DMS79 (cell line): ENCODE results near the gene KIRREL3.

ENCODE experiments used
- DNase-seq: peaks from one replicate; lab custom pipeline; 2025; lab: John Stamatoyannopoulos, UW

Gene KIRREL3

DNA sequence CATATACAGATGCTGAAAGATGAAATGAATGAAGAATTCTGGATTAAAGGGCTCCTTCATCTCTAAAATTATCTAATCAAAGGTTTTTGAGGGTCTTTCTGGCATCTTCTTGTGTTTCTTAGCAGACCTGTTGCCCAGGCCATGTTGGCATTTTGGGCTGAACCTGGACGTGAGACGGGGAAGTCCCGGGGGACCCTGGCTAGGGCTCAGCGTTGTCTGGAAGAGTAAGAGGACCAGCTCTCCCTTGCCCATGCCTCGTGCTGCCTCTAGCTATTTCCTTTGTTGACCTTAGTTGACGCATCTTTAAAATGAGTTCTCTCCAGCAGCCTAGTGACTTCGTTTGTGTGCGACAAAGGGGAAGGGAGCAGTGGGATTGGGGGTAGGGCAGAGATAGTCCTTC, 492.9 kb downstream of the KIRREL3 start:
- no peak for DNase-seq

DNA sequence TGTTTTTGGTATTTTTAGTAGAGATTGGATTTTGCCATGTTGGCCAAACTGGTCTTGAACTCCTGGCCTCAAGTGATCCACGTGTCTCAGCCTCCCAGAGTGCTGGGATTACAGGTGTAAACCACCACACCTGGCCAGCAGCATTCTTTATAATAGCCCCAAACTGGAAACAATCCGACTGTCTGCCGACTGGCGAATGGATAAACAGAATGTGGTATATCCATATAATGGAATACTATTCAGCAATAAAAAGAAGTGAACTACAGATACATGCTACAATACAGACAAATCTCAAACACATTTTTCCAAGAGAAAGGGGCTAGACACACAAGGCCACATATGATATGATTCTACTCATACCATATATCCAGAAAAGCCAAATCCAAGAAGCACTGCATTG, 493.8 kb downstream of the KIRREL3 start:
- no peak for DNase-seq

DNA sequence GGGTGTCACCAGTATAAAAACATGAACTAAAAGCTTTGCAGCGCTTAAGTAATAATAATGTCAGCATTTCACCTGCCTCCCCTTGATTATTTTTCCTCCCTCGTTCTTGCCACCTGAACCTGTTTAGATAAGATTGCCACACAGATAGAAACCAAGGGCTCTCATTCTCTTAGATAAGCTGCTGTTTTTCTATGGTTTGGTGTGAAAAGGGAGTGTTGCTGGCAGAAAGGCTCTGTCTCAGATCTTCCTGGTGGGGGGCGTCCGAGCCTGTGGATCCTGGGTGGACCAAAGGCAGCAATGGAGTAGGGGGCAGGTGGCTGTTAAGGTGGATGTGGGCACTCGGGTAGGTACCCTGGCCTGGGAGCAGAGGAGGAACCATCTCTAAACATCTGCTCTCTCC, 497.6 kb downstream of the KIRREL3 start:
- DNase-seq: no peak

DNA sequence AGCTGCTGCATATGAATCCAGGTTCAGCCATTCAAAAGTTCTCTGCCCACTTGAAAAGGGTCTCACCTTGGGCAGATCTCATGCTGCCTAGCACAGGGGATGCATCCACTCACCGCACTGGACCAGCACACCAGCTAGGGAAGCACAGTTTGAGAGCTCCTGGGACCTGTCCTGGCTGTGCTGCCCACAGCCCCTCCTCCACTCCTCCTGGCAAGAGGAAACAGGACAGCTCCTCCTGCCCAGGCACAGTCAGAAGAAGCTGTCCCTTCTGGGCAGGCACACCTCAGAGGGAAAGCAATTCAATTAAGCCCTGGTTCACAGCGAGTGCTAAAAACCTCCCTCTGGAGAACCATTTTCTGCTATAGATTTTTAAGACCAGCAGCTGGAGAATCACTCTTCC, 498.4 kb downstream of the KIRREL3 start:
- no peak for DNase-seq

DNA sequence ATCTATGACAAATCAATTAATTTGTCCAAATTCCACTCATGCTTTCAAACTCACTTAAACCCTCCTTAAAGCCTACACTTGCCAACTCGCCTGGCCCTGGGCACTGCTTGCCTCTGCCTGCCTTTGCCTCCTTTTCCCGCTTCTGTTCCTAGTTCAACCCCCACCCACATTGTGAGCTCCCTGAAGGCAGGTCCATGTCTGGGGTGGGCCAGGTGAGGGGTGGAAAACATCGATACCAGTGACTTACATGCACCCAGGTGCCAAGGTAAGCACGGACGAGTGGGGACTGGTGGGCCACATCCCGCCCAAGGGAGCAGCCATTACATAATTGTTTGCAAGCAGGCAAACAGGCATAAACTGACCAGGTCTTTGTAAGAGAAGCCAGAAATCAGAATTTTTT, 498.9 kb downstream of the KIRREL3 start:
- no peak for DNase-seq

DNA sequence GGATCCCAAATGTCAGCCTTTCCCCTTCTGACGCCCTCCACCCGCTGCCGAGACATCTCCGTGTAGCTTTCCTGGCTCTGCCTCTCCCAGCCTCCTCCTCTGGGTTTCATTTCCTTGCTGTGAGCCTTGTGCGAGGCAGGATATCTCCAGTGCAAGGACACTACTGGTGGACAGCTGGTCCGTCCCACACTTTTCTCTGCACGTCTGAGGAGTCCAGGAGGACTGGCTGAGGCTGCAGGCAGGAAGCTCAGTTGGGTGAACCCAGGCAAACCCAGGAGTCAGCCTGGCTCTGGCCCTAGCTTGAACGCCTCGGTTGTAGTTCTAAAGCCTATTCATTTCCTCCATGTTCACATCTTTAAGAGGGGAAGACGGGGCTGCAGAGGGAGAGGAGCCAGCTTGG, 499.6 kb downstream of the KIRREL3 start:
- no peak for DNase-seq

DNA sequence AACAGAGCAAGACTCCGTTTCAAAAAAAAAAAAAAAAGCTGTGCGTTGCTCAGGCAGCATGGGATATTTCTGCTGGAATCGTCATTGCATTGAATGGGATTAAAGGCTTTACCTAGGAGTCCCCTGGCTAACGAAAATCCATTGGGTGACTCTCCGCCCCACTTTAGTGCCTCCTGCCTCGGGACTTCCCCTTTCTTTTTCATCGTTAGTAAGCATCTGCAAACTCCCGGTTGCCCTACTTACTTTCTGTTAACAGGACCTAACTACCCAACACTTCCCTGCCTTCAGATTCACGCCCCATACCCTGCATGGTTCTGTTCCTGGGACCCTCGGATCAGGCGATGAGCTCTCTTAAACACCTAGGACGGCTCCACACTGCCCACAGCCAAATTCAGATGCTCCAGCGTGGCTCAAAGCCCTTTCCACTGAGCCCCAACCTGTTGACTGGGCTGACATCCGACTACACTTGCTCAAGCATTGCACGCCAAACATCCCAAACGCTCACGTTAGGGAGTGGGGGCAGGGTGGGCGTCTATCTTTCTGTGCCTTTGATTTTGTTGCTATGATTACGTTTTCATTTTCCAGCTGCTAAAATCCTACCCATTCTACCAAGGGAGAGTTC, 501.3 kb downstream of the KIRREL3 start:
- DNase-seq: no peak

DNA sequence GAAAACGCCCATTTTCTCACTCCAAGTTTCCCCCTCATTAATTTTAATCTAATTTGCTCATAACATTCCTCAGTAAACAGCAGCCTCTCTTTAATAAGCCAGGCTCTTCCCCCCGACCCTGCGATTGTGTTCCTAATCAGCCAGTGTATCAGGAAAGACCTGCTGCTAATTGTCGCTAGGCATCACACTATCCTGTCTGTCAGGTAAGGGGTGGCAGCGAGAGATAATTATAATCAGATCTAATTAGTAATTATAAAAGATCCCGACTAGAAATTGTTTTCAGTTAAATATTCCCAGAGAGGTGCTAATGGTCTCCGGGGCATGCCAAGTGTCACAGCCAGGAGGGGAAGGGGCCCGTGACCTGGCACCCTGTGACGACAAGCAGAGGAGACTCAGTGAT, 502.3 kb downstream of the KIRREL3 start:
- DNase-seq: no peak

DNA sequence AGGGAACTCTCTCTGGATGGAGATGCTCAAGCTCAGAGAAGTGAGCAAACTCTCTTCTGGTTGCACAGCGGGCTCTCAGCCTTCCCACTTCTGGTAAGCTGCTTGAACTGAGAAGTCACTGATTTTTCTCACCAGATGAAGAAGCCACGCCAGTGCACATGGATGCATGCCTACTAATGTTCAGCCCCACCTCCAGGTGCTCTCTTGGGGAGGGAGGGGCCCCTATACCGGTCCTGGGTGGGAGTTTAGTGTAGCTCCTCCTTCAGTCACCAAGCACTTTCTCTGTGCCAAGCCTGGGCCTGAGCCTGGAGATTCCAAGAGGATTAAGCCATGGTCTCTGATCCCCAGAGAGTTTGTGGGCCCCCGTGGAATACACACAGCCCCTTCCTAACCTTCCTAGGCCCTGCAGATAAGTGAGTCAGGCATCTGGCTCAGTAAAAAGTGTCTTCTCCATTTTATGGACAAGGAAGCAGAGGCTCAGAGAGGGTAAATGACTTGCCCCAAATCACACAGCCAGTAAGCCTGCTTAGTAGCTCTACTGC, 502.9 kb downstream of the KIRREL3 start:
- no peak for DNase-seq

DNA sequence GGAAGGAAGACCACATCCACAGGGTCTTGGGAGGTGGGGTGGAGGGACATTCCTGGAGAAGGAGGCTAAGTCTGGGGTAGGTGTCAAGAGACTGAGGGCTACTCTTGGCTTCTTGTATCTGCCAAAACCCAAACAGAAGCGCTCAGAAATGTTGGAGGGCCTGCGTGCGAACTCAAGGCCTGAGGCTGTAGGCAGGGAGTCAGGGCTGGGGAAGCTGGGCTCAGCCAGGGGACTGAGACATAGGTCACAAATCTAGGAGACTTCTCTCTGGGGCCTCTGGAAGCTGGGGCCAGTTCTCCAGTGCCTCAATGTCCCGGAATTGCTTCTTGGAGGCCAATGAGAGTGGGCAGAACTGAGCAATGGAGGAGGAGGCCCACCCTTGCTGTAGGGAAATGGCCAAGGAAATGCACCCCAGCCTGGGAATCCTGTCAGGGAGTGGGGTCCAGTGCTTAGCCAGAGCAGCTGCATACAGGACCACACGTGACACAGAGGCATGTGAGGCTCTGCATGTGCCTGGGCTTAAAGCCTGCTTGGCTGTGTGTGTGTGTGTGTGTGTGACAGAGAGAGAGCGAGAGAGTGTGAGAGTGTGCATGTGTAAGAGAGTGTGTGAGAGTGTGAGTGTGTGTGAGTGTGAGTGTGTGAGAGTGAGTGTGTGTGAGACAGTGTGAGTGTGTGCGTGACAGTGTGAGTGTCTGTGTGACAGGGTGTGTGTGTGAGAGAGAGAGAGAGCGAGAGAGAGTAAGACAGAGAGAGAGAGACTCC, 503.8 kb downstream of the KIRREL3 start:
- DNase-seq: no peak

DNA sequence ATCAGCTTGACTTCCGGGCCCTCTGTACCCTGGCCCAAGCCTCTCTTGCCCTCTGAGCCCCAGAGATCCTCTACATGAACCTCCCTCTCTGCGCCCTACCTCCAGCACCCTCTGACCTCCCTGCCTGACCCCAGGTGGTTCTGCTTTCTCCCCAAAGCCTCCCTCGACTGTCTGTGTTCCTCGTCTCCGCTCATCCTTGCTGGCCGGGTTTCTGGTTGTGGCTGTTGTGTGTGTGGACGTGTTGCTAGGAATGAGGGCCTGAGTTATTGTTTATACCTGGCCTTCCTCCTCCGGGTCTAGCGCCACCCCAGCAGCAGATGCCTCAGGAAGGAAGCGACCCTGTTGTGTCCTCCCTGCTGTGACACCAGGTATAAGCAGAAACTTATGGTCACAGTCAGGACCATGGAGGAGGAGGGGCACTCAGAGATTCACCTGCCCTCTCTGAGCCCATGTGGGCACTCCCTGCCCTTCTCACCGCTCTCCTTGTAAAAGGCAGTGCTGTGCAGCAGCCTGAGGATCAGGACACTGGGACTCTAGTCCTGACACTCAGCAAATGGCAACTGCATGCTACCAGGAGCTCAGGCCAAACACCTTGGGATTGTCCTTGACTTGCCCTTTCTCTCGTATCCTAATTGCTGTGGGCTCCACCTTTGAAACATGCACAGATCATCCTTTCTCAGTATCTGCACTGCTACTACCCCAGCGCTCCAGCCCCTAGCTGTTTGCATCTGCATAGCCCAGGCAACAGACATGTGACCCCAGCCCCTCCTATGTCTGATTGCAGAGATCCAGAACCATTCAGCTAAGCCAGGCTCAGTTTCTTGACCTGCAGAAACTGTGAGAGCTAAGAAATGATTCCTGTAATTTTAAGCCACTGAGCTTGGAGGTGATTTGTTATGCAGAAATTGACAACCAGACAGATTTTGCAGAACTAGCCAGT, 505.0 kb downstream of the KIRREL3 start:
- no peak for DNase-seq

DNA sequence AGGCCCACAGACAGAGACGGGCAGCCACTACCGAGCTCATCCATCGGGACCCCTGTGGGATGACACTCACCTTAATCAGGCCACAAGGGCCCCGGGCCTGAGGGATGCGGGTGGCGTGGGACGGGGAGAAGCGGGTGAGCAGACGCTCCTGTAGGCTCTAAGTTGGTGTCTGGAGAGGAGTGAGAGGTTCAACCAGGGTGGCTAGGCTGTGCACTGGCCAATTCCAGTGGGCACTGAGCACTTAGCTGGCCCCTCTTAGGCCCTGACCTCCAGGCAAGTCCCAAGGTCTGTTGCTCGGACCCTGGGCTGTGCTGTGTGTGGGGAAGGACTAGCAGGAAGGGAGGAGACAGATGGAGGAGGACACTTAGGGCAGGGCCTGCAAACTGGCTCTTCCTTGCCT, 505.7 kb downstream of the KIRREL3 start:
- DNase-seq: no peak

DNA sequence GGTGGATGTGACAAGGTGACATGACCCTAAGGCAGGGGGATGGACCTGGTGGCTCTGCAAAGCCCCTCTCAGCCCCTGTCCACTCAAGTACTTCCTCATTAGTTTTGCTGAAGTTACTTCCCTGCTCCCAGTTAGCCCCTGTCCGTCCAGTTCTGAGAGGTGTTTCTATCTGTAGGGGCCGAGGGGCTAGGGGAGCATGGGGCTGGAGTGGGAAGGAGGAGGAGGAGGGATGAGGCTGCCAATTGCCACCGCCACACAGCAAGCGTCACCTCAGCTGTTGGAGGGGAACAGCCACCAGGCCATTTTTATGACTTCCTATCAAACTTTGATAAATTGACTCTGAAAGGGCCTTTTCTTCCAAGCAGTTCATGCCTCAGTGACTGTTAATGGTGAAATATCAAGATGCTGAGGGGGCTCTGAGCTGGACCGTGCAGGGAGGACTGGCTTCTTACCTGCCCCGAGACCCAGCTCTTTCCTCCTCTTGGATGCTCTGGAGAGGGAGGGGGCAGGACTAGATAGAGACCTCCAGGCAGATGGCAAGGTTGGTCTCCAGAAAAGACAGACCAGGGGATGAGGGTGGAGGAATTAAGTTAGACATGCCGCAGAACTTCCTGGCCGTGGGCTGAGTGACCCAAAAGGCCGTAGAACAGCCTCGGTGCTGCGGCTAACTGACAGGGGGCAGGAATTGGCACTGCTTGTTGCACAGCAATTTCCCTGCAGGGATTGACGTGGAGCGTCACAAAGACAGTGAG, 508.1 kb downstream of the KIRREL3 start:
- DNase-seq: no peak

DNA sequence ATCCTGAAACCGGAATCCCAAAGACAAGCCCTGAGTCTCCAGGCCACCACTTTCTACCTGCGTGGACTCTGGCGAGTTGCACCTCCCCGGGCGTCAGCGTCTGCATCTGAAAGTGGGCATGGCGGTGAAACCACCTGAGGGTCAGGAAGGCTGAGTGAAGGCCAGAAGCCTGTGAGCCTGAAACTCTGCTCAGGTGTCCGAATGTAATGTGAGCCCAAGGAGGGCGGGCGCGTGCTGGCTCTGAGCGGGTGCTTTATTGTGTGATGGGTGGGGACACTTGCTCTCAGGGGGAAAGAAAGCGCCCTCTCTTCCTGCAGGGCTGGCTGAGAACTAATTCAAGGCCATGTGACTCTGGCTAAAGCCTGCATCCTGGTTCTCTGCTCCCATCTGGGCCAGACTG, 509.5 kb downstream of the KIRREL3 start:
- DNase-seq: no peak

DNA sequence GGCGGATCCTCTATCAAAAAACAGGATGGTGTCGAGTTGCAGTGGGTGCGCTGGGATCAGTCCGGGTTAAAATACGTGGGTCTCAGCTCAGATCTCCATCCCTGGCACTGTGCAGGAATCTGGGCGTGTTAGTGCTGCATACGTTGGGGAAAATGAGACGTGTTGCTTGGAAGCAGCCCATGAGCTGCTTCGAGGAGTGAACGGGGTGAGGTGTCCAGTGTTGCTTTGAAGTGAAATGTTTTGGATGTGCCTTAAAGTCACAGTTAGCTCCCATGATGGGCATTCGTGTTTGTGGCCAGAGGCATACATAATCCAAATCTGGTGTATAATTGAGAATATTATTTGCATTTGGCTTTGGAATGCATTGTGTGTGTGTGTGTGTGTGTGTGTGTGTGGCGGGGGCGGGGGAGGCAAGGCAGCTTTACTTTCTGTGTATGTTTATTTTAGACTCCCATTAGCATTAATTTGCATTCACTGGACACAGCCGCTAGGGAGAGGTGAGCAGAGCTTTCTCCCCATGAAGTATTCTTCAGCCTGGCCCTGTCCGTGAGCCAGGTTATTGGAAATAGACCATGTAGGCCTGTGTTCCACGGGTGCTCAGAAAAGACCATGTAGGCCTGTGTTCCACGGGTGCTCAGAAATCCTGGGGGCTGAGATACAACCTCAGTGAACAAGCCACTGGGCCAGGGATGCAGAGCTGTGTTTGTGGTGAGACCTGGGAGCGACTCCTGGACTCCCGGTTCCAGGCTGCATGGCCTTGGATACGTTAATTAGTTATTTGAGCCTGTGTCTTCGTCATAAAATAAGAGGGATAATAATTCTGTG, 510.5 kb downstream of the KIRREL3 start:
- DNase-seq: no peak

DNA sequence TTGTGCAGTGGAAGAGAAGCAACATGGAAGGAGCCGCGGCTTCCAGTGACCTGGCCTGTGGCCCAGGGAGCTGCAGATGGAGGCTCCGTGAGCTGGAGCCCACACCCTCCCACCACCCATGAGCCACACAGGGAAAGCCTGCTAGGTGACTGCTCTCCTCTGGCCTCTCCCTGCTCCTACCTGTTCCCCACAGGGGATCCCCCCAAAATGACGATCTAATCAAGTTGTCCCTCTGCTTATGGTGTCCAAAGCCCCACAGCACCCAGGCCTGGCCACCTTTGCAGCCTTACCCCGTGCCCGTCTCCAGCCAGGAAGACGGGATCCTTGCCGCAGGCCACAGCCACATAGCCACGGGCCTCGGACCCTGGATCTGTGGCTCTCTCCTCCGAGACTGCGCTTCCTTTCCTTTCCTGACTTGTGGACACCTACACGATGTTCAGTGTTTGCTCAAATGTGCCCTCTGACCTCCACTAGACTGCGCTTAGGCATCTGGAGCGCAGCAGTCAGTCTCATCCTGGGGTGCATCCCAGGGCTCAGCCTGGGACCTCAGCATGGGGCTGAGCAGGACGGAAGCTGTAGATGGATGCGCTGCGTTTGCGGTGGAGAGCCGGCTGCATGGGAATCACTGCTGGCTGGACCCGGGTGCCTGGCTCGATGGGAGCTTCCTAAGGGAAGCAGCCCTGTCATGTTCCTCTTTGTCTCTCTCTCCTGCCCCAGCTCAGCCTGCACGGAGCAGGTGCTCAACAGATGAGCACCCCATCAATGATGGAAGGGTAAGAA, 511.8 kb downstream of the KIRREL3 start:
- DNase-seq: no peak

DNA sequence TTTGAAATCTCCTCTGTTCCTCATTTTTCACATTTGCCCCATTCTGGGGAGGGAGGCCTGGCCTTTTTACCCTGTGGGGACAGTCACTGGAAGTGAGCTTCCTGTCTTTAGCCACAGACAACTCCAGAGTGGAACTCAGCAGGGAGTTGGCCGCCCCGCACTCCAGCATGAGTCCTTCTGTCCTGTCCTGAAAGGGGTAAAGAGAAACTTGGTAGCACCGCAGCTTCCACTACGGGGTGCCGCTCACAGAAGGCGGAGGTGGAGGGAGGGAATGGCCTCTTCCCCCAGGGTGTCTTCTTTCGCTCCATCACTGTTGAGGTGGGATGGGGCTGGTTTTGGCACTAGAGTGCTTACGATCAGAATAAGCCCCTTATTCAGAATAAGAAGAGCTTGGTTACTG, 512.9 kb downstream of the KIRREL3 start:
- DNase-seq: no peak

DNA sequence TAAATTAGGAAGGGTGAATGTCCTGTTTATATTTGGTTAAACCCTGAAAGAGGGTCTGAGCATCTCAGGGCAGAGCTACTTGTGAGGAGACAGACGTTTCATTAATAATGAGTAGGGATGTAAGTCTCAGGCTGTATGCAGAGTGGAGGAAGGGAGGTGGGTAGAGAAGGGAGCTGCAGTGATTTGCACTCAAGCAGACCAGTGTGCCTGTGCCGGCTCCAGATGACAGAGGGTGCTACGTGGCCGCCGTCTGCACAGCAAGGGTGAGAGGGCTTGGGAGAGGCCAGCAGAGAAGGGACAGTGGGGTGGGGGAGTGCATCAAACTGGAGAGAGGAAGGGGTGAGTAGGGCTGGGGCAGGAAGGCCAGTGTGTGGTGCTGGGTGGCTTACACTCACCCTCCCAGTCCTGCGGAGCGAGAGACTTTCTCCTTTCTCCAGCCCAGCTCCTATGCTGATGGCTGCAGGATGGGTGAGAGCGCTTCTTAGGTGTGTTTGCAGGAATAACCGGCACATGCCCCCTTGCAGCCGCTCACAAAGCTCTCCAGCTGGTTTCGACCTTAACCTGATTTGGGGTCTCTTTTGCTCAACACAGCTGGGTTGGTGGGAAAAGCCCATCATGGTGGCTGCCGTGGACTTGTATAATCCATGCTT, 514.5 kb downstream of the KIRREL3 start:
- no peak for DNase-seq

DNA sequence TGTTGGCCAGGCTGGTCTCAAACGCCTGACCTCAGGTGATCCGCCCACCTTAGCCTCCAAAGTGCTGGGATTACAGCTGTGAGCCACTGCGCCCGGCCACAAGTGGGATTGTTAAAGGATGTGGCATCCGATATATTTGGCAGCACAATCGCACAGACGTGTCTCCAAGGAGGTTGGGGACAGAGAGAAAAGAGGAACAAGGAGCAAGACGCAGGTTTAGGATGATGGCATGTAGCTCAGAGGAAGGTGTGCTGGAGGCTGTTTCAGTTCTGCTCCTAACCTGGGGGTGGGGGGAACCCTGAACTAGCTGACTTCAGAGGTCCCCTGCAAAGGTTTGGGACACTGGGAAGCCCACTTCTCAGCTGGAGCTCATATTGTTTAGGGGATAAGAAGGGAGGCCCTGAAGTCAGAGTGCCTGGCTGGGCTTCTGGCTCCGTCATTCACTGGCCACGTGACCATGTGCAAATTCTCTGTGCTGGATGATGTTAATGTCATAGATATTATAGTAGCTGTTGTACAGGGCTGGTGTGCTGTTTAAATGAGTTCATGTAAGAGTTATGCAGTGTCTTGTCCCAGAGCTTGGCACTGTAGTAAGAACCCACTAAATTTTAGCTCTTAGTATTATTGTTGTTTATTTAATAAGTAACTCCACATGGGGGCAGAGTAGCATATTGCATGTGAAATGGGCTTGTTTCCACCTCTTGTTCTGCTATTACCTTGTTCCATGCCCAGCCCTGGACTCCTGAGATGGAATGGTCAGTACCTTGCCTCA, 515.4 kb downstream of the KIRREL3 start:
- DNase-seq: no peak
